Breast epithelium (tissue), 4 donors: ENCODE data around the gene FKBP4. TPM values are rescaled to one million over a fixed set of nuclear protein-coding genes. Genes with fewer than 3 reads are reported as not detected.
"Not testable (repeated sequence)": the region's sequence is repeated elsewhere in the genome, so short reads cannot be mapped to it uniquely, and the experiment has no call there.

Source experiments
- DNase-seq, 2 donors: peaks; one replicate each; pipeline ENCODE4 v3.0.0-alpha.2; 2019; ENCODE audit warnings: low spot score in 2 of 2
- H3K27ac ChIP-seq, 2 donors: fragments of 200-600 bp; sonication (generic) in 1 of 2; one replicate each; pipeline ENCODE4 v1.5.1; 2016 to 2019; ENCODE audit warnings: mild to moderate bottlenecking in 1 of 2
- H3K27me3 ChIP-seq, 2 donors: fragments of 200-600 bp; sonication (generic) in 1 of 2; one replicate each; pipeline versions ENCODE4 v1.5.1 to v1.6.0; 2017 to 2019; ENCODE audit warnings: control low read depth in 1 of 2, mild to moderate bottlenecking in 1 of 2
- H3K36me3 ChIP-seq: fragments of 200-600 bp; one replicate; pipeline ENCODE4 v1.5.1; 2019
- H3K4me1 ChIP-seq, 2 donors: fragments of 200-600 bp; sonication (generic); one replicate each; pipeline ENCODE4 v1.5.1; 2016 to 2019; ENCODE audit warnings: control low read depth in 1 of 2
- H3K4me3 ChIP-seq, 3 donors: fragments of 200-600 bp; sonication (generic); 1 replicate in 2 of 3; 2 replicates in 1 of 3; pipeline ENCODE4 v1.5.1; 2016 to 2019; ENCODE audit warnings: mild to moderate bottlenecking in 3 of 3, moderate library complexity in 2 of 3
- H3K9me3 ChIP-seq, 2 donors: fragments of 200-600 bp; sonication (generic) in 1 of 2; one replicate each; pipeline ENCODE4 v1.5.1; 2016 to 2019; ENCODE audit warnings: control low read depth in 1 of 2
- CTCF ChIP-seq, 3 donors: fragments of 450-650 bp; IDR thresholded peaks; one replicate each; pipeline ENCODE4 v1.5.1; 2016 to 2017; ENCODE audit warnings: antibody characterized with exemption in 3 of 3, mild to moderate bottlenecking in 3 of 3, moderate library complexity in 3 of 3
- POLR2A ChIP-seq: fragments of 450-650 bp; IDR thresholded peaks from one replicate; pipeline ENCODE4 v1.6.1; 2016; ENCODE audit warnings: antibody characterized with exemption, mild to moderate bottlenecking, moderate library complexity
- POLR2AphosphoS5 ChIP-seq, 3 donors: sonication (generic); formaldehyde crosslinking; IDR thresholded peaks; one replicate each; pipeline ENCODE4 v1.6.1; 2017; ENCODE audit warnings: antibody characterized with exemption in 3 of 3
- intact Hi-C: fragments of 100-400 bp; cut with DNase I; formaldehyde crosslinking; loops from one replicate; pipeline ENCODE4 v1.15.1; 2023; ENCODE audit warnings: low total_unique reads
- total RNA-seq, 3 donors: library from RNA; depleted of rRNA; stranded (reverse); fragments of >200 nt; gene quantifications; one replicate each; pipeline ENCODE4 v1.1.0, GENCODE V29; 2016

FKBP4 gene
- total RNA-seq, 3 donors from 2014 or later = 30.4 to 70.8 (median 50.1) TPM

GRCh38 chr12:2769866-2770533, 24.8 kb upstream of the FKBP4 start:
- DNase-seq = no peak
- Histone ChIP-seq H3K27ac (no peak overlapping the region), H3K4me3 (no peak overlapping the region), H3K4me1 (no peaks in the 10 kb centered on the region), H3K9me3 (no peaks in the 10 kb centered on the region), H3K36me3 (no peaks in the 10 kb centered on the region), H3K27me3 (no peaks in the 10 kb centered on the region)
- intact Hi-C loops = no loop called here
- TF ChIP-seq POLR2A (no peak), POLR2AphosphoS5 (IDR thresholded peaks at IDR 0.05) (no peak), CTCF (IDR thresholded peaks at IDR 0.05) (no peak)

GRCh38 chr12:2770544-2770943, 24.2 kb upstream of the FKBP4 start:
- H3K4me3 ChIP-seq, DNase-seq, H3K27ac ChIP-seq, H3K36me3 ChIP-seq, H3K4me1 ChIP-seq, H3K9me3 ChIP-seq, H3K27me3 ChIP-seq, intact Hi-C loops: not testable (repeated sequence)

DNA sequence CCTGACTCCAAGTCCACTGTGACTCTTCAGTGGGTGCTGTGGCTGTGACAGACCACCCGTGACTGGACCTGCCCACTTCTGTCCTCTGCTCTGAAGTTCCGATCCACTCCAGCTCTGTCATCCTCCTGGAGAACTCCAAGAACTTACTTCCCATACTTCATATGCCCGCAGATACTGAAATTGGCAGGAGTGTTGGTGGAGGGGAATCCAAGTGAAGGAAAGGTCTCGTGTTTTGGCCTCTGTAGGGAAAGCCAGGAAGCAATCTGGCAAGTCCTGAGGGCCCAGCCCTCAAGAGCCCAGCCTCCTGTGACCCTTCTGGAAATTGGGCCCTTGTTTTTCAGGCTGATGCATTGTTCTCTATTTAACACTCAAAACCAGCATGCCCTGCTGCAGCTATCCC, 22.4 kb upstream of the FKBP4 start:
- no peaks in the 10 kb centered on the region for H3K27me3 ChIP-seq
- no peak for TF ChIP-seq POLR2AphosphoS5 (IDR thresholded peaks at IDR 0.05)
- TF ChIP-seq CTCF (IDR thresholded peaks at IDR 0.05) = no peak
- TF ChIP-seq POLR2A = no peak
- no peak for DNase-seq
- intact Hi-C loops = no loop called here
- no peak overlapping the region for H3K4me3 ChIP-seq
- no peak overlapping the region for H3K27ac ChIP-seq
- H3K9me3 ChIP-seq = no peaks in the 10 kb centered on the region
- H3K4me1 ChIP-seq = no peaks in the 10 kb centered on the region
- H3K36me3 ChIP-seq = no peaks in the 10 kb centered on the region

- H3K4me3 ChIP-seq = no peak overlapping the region
- no peaks in the 10 kb centered on the region for H3K36me3 ChIP-seq
- no peak for DNase-seq
- no peak overlapping the region for H3K27ac ChIP-seq
- TF ChIP-seq POLR2A (no peak), CTCF (IDR thresholded peaks at IDR 0.05) (no peak), POLR2AphosphoS5 (IDR thresholded peaks at IDR 0.05) (no peak)
- no peaks in the 10 kb centered on the region for H3K27me3 ChIP-seq
- no peaks in the 10 kb centered on the region for H3K4me1 ChIP-seq
- intact Hi-C loops = no loop called here
- H3K9me3 ChIP-seq = no peaks in the 10 kb centered on the region
Measured at GRCh38 chr12:2773199-2773875, 21.4 kb upstream of the FKBP4 start.

DNA sequence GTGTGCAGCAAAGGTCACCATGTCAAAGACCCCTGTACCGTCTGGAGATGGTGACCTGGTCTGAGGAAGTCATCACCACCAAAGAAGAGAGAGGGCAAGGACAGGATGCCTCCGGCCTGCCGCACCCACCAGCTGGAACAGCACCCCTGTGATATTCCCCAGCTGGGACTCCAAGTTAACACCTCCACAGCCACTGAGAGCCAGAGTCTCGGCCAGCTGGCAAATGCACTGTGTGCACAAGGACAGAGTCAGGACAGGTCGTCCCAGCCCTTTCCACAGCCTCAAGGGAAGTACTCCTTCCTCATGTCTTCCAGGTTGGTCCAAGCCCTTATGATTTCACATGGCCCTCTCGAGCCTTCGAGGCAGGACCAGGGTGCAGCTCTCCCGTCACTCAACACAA, 19.3 kb upstream of the FKBP4 start:
- intact Hi-C loops = no loop called here
- H3K4me1 ChIP-seq = no peaks in the 10 kb centered on the region
- no peak for DNase-seq
- H3K27me3 ChIP-seq = no peaks in the 10 kb centered on the region
- TF ChIP-seq POLR2AphosphoS5 (IDR thresholded peaks at IDR 0.05) (no peak), POLR2A (no peak), CTCF (IDR thresholded peaks at IDR 0.05) (no peak)
- H3K27ac ChIP-seq = no peak overlapping the region
- H3K36me3 ChIP-seq = no peaks in the 10 kb centered on the region
- H3K4me3 ChIP-seq = no peak overlapping the region
- H3K9me3 ChIP-seq = no peaks in the 10 kb centered on the region
